NCI-H345 treated with DMSO at 0.1 percent for 48 hours (cell line): ENCODE measurements around the gene BNC2.

Source experiments
- DNase-seq: peaks from one replicate; lab custom pipeline; 2025; ENCODE audit not compliant: unreplicated experiment; lab: John Stamatoyannopoulos, UW

BNC2 gene

DNA sequence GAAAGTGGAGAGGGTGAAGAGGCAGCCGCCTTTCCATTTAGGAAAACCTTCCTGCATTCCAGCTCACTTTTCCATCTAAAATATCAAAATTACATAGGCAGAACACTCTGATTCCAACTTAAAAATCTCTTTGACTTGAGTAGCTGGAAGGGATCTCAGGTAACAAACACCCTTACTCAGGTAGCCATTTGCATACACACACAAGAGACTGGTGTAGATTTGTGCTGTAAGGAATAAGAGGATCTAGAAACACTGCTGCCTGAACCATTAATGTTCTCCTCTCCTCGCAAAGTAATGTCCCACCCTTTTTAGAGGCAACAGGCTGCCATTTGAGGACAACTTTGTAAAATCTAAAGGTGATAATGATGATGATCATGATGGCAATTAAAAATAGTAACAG is 53.5 kb downstream of the BNC2 start:
- DNase-seq = no peak

DNA sequence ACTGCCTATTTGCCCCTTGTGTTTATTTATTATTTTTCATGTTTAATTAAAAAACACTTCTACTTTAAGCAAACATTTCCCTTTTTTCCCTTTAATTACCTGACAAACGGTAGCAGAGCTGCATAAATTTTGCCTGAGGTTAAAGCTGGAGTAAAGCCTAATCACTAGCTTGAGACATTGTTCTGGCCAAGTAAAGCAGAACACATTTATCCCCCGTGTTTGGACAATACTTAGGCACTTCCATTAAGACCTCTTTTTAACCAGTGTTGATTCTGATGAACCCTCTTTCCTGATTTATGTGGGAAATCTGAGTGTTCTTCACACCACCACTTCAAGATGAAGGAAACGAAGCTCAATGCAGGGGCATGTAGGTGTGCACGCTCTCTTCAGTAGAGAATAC is 54.5 kb downstream of the BNC2 start:
- peak; percentile 83 for DNase-seq

DNA sequence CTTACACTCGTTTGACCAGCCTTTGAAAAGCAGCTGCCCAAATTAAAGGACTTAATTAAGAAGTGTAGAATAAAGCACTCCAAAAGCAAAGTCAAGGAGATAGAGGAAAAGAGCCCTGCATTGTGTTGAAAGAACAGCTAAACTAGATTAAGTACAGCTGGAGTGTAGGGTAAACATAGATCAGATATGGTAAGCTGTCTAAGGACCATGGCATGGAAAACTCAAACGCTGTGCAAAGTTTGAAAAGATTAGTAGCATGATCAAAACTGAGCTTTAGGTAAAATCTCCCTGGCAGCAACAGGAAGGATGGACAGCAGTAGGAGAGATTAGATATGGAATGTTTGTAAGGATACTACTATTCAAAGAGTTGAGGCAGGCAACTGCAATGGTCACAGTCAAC is 55.4 kb downstream of the BNC2 start:
- DNase-seq = no peak

DNA sequence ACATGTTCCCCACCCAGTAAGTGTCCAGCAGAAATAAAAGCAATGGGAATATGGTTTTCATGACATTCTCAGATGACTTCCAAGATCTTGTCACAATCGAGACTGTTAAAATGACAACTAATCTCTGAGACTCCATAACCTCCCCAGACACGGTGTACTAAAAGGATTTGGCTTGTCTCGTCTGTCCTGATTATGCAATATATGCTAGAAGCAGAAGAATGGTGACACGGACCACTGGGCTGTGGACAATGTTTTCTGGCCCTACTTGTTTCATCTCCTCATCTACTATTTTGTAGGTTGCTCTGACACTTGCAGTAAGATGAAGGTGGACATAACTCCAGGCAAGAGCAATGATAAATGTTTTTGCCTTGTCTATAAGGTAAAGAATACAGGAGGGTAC is 56.6 kb downstream of the BNC2 start:
- DNase-seq = no peak

DNA sequence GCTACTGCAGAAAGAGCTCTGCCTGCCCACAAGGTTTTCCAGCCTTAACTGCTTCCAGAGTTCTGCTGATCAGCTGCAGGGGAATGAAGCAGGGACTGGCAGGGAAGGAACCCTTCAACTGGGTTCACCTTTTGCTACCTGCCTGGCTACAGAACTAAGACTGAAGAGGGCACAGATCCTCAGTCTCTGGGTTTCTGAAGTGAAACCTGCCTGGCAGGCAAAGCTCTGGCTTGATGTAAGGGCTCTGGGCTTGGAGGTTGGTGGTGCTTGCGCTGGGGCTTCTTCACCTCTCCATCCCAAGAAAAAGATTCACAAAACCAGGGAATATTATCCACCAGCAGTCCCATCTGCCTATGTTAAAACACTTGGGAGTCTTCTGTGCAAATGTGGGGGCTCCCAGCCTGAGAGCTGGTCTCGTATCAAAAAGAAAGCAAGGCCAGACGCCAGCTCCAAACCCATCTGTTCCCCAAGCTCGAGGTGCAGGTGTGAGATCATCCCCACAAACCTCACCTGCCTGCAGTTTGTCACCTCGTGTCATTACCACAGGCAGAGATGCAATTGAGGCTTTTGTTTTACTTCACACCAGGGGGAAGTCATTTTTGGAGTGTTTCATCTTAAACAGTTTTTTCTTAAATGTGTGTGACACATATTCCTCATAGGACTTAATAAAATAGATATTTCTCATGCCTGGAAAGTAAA is 58.3 kb downstream of the BNC2 start:
- no peak for DNase-seq

DNA sequence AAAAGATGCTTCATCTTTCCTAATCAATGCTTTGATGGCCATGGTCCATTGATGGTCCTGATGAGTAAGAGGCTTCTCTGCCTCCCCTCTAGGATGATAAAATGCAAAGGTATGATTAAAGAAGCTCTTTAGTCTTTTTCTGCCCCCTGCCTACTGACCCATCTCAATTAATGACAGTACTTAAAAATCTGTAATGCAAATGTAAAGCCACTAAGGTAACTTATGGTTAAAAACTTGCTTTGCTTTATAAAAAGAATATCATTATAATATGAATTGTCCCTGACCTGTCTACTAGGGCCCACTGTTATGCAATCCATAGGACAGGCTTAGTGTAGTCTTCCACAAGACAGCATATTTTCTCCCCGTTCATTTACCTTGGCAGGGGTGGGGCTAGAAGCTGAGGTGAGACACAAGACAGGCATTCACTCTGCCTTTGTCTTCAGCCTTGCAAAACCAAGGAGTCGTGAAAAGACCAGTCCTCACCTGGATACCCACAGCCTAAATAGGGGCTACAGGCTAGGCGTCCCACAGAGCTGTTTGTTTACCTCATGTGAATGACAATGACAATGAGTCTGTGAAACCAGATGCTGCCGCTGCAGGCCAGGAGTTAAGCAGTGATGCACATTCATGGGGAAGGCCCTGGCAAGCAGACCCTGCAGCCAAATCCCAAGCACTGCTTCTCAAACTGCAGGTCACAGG is 60.4 kb downstream of the BNC2 start:
- peak; percentile 71 for DNase-seq

DNA sequence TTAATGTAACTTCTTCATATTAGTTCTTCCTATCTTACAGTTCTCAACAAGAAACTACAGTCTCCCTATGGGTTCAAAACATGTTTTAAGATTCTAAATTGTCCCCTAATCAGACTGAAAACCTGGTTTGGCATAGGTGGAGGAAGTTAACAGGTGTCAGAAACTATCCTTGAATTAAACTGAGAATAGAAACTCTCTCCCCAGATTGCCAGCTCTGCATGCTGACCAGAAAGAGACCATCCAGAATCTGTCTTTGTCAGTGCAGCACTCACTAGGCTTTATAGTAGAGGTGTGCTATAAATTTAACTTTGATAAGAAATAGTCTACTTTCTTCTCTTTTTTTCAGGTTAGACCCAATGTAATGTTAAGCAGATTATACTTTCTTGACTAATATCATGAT is 63.8 kb downstream of the BNC2 start:
- DNase-seq = no peak

DNA sequence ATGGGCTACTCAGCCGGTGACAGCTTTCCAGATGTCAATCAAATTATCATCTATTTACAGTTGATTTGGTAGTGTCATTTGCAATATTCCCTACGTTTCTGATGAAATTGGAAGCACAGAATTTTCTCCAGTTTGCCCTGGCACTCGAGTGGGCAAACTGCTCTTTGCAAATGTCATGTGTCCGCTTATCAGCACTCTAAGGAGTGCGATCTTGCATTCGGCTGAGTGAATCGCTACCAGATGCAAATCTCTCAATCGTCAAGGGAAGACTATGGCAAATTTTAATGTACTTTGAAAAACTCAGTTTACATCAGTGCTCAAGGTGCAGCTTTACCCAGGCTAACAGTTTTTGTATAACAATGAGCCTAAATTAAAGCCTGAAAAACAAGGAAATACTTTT is 66.8 kb downstream of the BNC2 start:
- no peak for DNase-seq

DNA sequence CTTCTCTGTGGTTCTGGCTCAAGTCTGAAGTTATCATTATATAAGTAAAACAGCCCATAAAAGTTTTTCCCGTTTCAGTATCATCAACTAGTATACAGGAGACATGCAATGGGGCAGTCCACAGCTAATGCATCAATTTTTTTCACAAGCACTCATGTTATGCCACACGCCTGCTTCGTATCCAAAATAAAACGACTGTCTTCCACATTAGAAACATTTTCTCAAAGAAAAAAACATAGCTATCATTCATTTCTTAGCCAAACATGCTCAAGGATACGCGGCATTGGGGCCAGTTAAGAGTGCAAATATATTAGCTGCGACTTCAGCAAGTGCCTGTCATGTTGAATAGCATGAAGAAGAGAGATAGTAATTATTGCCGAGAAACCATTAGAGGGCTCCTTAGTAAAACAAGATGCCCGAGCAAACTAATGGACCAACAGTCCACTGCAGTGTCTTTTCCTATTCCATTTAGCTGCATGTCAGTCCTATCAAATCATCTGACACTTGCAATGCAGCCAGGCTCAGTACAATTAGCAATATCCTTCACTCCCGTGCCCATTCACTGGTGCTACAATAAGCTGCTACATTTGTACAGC is 68.5 kb downstream of the BNC2 start:
- DNase-seq = no peak

DNA sequence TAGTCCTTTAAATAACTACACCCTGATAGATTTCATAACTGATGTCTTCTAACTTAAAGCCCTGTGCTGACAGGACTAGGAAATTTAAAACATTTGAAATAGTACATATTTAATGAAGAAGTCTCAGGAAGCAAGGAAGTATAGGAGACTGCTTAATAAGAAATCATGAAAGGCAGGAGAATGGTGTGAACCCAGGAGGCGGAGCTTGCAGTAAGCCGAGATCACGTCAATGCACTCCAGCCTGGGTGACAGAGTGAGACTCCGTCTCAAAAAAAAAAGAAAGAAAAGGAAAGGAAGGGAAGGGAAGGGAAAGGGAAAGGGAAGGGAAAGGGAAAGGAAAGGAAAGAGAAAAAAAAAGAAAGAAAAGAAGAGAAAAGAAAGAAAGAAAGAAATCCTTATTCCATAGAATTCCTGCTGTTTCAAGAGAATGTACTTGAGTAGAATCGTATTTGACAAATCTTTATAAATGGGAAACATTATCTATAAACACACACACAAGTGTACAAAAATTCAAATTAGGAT is 74.1 kb downstream of the BNC2 start:
- no peak for DNase-seq

DNA sequence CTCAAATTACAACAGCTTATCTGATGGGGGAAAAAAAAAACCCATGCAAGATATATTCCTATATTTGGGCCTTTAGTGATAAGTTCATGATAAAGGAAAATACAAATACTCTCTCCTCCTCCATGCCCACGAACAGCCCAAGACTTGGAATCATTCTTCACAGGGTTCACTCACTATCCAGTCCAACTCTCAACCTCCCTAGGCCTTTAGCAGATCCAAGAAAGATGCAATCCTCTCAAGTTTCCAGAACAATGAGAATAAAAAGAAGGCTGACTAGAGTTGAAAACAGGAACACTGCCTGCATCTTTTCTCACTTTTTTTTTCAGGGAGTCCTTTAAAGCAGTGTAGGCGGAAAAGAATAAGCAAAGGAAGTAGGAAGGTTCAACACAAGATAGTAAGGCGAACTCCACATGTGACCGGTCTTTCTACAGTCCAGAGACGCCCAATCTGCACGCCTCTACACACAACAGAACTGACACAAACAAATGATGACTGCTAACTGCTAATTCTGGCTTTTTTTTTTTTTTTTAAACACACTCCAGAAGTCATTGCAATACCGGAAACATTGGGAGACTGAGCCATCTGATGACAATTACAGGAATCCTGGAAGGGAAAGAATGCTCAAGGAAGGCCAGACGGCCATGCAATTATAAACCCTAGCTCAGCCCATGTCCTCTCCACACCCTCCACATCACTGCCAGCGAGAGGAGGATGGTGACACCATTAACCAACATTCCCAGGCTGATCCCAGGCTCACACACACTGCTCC is 75.4 kb downstream of the BNC2 start:
- DNase-seq = no peak

DNA sequence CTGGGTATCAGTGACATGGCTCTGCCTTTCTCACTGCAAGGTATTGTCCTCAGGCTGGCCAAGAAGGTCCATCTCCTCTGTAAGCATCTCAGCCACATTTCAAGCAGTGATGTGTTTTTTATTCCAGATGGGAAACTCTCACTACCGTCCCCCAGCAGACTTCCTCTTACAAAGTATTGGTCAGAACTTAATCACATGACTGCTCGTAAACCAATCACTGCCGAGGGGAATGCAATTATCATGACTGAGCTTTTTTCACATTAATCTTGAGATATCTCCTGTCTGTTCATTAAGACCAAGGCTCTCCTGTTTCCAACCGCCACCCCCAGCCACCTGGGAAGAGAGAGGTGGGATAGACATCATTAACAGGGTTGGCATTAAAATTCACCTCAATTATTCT is 76.4 kb downstream of the BNC2 start:
- DNase-seq = no peak

DNA sequence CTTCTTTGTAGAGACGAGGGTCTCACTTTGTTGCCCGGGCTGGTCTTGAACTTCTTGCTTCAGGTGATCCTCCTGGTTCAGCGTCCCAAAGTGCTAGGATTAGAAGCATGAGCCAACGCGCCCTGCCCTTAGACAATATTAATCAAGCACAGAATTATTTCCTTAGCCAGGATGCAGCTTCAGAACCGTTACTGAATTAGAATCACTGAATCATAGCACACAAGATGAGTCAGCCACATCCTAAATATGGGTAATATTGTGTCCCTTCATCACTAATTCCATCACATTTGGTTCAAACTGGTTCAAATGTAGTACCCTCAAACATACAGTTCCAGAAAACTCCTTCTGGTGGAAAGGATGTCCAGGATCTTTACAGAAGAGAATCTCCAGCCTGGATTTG is 82.7 kb downstream of the BNC2 start:
- no peak for DNase-seq

DNA sequence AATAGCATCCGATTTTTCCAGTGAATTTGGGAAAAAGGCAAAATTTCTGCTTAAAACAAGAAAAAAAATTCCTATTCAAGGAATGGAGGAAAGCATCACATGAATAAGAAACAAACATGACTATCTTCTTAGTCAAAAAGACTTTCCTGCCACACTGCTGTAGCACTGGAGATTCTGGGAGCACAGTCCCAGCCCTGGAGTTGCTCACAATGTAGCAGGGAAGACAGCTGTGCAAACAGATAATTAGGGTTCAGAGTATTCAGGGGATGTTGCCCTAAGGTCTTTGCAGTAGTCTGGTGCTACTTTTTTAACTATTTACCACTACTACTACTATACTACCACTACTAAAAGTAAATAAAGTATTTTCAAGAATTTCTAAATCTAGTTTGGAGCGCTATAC is 86.5 kb downstream of the BNC2 start:
- DNase-seq = no peak

DNA sequence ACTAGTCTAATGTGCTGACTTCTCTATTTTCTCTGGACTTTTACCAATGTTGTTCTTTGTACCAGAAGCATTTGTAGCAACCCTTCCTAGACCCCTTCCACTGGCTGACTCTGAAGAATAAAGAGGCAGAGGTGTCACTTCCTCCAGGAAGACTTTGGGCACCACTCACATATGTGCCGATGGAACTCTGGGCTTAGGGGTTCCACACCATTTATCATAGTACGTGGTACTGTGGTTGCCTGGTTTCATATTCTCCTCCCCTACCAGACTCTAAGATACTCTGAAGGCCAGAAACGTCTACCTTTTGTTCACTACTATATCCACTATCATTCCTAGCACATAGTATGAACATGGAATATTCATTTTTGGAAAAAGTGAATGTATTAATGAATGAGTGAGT is 88.0 kb downstream of the BNC2 start:
- no peak for DNase-seq

DNA sequence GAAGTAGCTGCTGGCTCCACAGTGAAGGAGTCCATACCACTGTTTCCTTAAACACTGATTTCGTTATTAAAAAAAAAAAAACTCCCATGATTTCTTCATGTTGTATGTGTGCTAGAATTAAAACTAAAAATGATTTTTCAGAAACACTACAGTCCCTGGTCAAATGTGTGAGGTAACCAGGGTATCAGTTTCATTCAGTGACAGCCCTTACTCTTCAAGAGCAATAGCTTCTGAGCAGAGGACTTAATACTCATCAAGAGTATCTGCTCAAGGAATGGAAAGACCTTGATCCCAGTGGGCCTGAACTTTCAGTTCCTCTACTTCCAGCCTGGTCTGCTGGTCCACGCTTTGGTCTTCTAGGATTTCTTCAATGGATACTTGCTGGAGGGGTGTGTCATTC is 95.1 kb downstream of the BNC2 start:
- DNase-seq = no peak

DNA sequence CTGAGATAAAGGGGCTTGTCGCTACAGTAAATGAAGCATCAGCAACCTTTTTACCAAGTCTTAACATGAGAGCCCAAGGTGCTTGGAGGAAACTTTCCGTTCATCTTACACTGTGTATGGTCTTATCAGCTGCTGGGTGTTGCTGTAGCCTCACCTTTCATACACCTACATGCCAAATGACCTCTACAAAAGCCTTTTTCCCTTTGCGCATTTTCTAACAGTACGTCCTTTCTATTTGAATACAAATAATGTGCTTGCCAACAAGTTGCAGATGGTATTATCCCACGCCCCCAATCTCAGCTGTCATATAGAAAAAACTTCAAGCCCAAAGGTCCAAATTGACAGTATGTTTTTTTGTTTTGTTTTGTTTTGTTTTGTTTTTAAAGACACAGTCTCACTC is 96.9 kb downstream of the BNC2 start:
- DNase-seq = no peak

DNA sequence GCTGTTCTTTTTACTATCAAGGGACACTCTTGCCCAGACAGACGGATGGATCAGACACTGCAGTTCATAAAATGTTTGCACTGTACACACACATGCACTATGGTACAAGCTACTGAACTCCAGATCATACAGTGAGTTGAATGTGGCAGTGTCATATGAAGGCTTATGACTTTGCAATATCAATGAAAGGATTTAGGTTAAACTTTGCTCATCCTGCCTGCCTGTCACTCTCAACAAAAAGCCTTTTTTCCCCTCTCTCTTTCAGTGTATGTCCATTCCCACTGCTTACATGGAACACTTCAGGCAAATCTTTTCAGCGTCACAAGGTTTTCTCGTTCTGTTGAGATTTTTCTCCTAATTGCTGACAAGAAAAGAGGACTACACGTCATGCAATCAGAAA is 97.4 kb downstream of the BNC2 start:
- no peak for DNase-seq

DNA sequence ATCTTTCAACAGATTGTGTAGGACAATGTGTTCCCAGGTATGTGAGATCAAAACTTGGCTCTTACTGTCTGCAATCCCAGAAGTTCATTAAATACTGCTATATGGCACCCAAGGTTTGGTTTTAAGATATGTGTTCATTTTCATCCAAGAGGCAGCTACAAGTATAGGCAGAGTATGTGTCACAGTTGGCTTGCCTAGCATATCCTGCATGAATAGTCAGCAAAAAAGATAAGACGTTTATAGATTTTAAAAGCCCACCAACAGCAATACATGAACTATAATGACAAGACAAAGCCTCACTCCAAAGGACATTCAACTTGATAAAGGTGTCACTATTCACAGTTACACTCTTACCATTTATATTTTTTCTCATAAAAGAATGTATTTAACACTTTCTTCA is 99.1 kb downstream of the BNC2 start:
- no peak for DNase-seq

DNA sequence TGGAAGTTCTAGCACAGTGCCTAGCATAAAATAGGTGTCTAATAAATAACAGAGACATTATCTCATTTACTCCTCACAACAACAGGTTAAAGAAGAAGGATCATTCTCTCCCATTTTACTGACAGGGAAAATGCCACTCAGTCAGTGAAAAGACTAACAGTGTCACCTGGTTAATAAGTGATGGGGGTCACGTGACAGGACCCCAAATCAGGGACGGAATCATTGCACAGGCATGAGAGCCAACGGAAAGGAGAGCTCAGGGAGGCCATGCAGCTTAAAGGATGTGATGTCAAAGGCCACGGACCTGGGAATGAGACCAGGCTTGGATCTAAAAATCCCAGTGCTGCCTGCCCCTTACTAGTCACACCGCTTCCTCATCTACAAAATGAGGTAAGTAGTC is 101.2 kb downstream of the BNC2 start:
- DNase-seq = no peak

DNA sequence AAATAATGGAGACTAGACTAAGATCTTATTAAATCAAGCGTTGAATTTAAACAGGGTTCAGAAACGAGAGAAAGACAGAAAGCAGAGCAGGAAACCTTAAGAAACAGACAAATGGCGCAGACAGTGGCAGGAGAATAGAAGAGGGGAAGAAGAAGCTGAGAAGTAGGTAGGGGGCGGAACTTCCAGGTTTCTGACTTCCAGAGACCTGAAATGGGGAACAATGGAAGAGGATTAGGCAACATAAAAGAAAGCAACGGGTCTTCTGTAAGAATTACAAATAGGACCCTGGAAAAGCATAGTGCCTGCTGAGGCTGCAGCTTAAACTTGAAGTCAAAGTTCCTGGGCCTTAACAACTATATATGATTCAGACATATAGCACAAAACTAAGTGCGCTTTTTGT is 101.7 kb downstream of the BNC2 start:
- DNase-seq = no peak

DNA sequence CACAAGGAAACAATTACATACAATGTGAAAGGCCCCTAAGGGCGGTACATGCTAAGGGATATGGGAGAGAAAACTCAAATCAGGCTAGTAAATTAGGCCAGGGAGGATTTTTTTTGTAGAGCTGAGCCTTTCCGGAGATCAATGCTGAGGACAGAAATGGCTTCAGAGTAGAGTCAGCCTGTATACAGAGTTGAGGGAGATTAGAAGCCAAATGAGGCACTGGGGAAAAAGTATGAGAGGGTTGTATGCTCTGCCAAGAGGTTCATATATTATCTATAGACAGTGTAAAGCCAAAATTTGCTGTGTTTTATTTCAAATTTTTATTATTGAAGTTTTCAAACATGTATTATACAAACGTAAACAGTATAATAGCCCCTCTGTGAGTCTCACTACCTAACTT is 103.1 kb downstream of the BNC2 start:
- DNase-seq = no peak
